Neural cell (in vitro differentiated cells): ENCODE measurements around the gene OR1F1. TPM values are rescaled to one million over a fixed set of nuclear protein-coding genes. Genes with fewer than 3 reads are reported as not detected.

Source experiments
- H2AFZ ChIP-seq: fragments of 200-600, 300-800 bp; sonication (generic), shearing (Covaris generic); 2 replicates; pipeline ENCODE4 v1.6.0; 2014; ENCODE audit warnings: low read depth, mild to moderate bottlenecking, antibody characterized with exemption, low read length, moderate library complexity
- H3F3A ChIP-seq: fragments of 200-600 bp; shearing (Covaris generic); 2 replicates; pipeline ENCODE4 v1.6.1; 2016; ENCODE audit warnings: mild to moderate bottlenecking, moderate library complexity, mixed read lengths, antibody characterized with exemption, low read length; ENCODE audit not compliant: insufficient read depth, poor library complexity, severe bottlenecking
- H3K27ac ChIP-seq: fragments of 200-600, 300-800 bp; sonication (generic), shearing (Covaris generic); 2 replicates; pipeline ENCODE4 v1.5.1; 2014; ENCODE audit warnings: mild to moderate bottlenecking, low read length, moderate library complexity
- H3K27me3 ChIP-seq: fragments of 300-800, 200-600 bp; sonication (generic), shearing (Covaris generic); 2 replicates; pipeline ENCODE4 v1.6.0; 2014; ENCODE audit warnings: mild to moderate bottlenecking, low read depth, low read length, moderate library complexity; ENCODE audit not compliant: insufficient read depth
- H3K36me3 ChIP-seq: fragments of 300-800, 200-600 bp; sonication (generic), shearing (Covaris generic); 2 replicates; pipeline ENCODE4 v1.5.1; 2014; ENCODE audit warnings: mild to moderate bottlenecking, antibody characterized with exemption, low read length, moderate library complexity; ENCODE audit not compliant: insufficient read depth
- H3K4me2 ChIP-seq: fragments of 300-800, 200-600 bp; sonication (generic), shearing (Covaris generic); 2 replicates; pipeline ENCODE4 v1.6.0; 2014; ENCODE audit warnings: mild to moderate bottlenecking, low read length
- H3K4me3 ChIP-seq: fragments of 300-800, 200-600 bp; sonication (generic), shearing (Covaris generic); 2 replicates; pipeline ENCODE4 v1.5.1; 2014; ENCODE audit warnings: mild to moderate bottlenecking, low read length, moderate library complexity
- H3K79me2 ChIP-seq: fragments of 200-600 bp; shearing (Covaris generic); replicated peaks from 2 replicates; pipeline ENCODE4 v1.6.0; 2014; ENCODE audit warnings: mild to moderate bottlenecking, low read length, moderate library complexity; ENCODE audit not compliant: insufficient read depth
- H3K9ac ChIP-seq: fragments of 300-800, 200-600 bp; sonication (generic), shearing (Covaris generic); 2 replicates; pipeline ENCODE4 v1.6.1; 2016; ENCODE audit warnings: mild to moderate bottlenecking, low read length, mixed read lengths
- H3K9me2 ChIP-seq: fragments of 200-600 bp; shearing (Covaris generic); 2 replicates; pipeline ENCODE4 v1.6.1; 2016; ENCODE audit warnings: mild to moderate bottlenecking, low read length, mixed read lengths; ENCODE audit not compliant: insufficient read depth
- H3K9me3 ChIP-seq: fragments of 200-600, 300-800 bp; sonication (generic), shearing (Covaris generic); 2 replicates; pipeline ENCODE4 v1.6.1; 2016; ENCODE audit warnings: mild to moderate bottlenecking, mixed run types, low read length, moderate library complexity, mixed read lengths
- H4K20me1 ChIP-seq: fragments of 200-600 bp; shearing (Covaris generic); 2 replicates; pipeline ENCODE4 v1.6.1; 2016; ENCODE audit warnings: mild to moderate bottlenecking, mixed run types; ENCODE audit not compliant: insufficient read depth
- CTCF ChIP-seq: fragments of 450-650 bp; IDR thresholded peaks from 2 replicates; pipeline ENCODE4 v1.5.1; 2014; ENCODE audit warnings: antibody characterized with exemption, mild to moderate bottlenecking, moderate library complexity; ENCODE audit not compliant: poor library complexity, severe bottlenecking
- EP300 ChIP-seq: fragments of 450-650 bp; conservative IDR thresholded peaks from 2 replicates; pipeline ENCODE4 v1.6.1; 2014; ENCODE audit warnings: antibody characterized with exemption, mild to moderate bottlenecking, moderate library complexity; ENCODE audit not compliant: poor library complexity, severe bottlenecking
- EZH2 ChIP-seq: fragments of 200-600, 300-800 bp; shearing (Covaris generic), sonication (generic); IDR thresholded peaks from 2 replicates; pipeline ENCODE4 v1.6.1; 2014; ENCODE audit warnings: antibody characterized with exemption, low read length, borderline replicate concordance, mild to moderate bottlenecking; ENCODE audit not compliant: insufficient read depth, poor library complexity, severe bottlenecking
- MXI1 ChIP-seq: fragments of 450-650 bp; conservative IDR thresholded peaks from 2 replicates; pipeline ENCODE4 v1.6.1; 2014; ENCODE audit warnings: antibody characterized with exemption, mild to moderate bottlenecking; ENCODE audit not compliant: poor library complexity, severe bottlenecking
- POLR2AphosphoS5 ChIP-seq: IDR thresholded peaks from 2 replicates; pipeline ENCODE4 v1.6.1; 2012
- RAD21 ChIP-seq: fragments of 450-650 bp; conservative IDR thresholded peaks from 2 replicates; pipeline ENCODE4 v1.6.1; 2014; ENCODE audit warnings: antibody characterized with exemption, mild to moderate bottlenecking, moderate library complexity
- REST ChIP-seq: IDR thresholded peaks from 2 replicates; pipeline ENCODE4 v1.6.1; 2012; ENCODE audit warnings: borderline replicate concordance
- SMC3 ChIP-seq: fragments of 450-650 bp; conservative IDR thresholded peaks from 2 replicates; pipeline ENCODE4 v1.6.1; 2014; ENCODE audit warnings: antibody characterized with exemption, mild to moderate bottlenecking, moderate library complexity; ENCODE audit not compliant: poor library complexity
- TAF1 ChIP-seq: IDR thresholded peaks from 2 replicates; pipeline ENCODE4 v1.6.1; 2012; ENCODE audit warnings: low read depth
- polyA plus RNA-seq: library from polyadenylated mRNA; depleted of rRNA; stranded (reverse); fragments of >200 nt; gene quantifications from 2 replicates; pipeline ENCODE4 v1.2.3, GENCODE V29; 2014

Gene OR1F1
- polyA plus RNA-seq, 1 donor from 2014 or later = 2.5 TPM

- no peak overlapping the region for H3K27ac ChIP-seq
- H3K4me3 ChIP-seq = no peak overlapping the region
- H3K9ac ChIP-seq = no peak overlapping the region
- H3K9me3 ChIP-seq = no peaks in the 10 kb centered on the region
- H3K4me2 ChIP-seq = no peak overlapping the region
- H3K79me2 ChIP-seq = no peaks in the 10 kb centered on the region
- H3K27me3 ChIP-seq = no peaks in the 10 kb centered on the region
- H2AFZ ChIP-seq = no peak overlapping the region
- peaks cover 6% of the 10 kb centered on the region for H3F3A ChIP-seq
- H3K36me3 ChIP-seq = no peaks in the 10 kb centered on the region
- no peaks in the 10 kb centered on the region for H4K20me1 ChIP-seq
- TF ChIP-seq CTCF (no peak), TAF1 (no peak), POLR2AphosphoS5 (no peak), RAD21 (no peak), SMC3 (no peak), REST (no peak), EZH2 (no peak), MXI1 (no peak), EP300 (no peak)
- no peaks in the 10 kb centered on the region for H3K9me2 ChIP-seq
Measured at GRCh38 chr16:3147757-3148104, 40.3 kb upstream of the OR1F1 start.

GRCh38 chr16:3148256-3149192, 39.5 kb upstream of the OR1F1 start:
- H3K4me2 ChIP-seq = no peak overlapping the region
- no peak overlapping the region for H3K27ac ChIP-seq
- H3K9me2 ChIP-seq = no peaks in the 10 kb centered on the region
- H3K79me2 ChIP-seq = no peaks in the 10 kb centered on the region
- no peaks in the 10 kb centered on the region for H3K9me3 ChIP-seq
- no peaks in the 10 kb centered on the region for H3K36me3 ChIP-seq
- no peaks in the 10 kb centered on the region for H4K20me1 ChIP-seq
- H3K4me3 ChIP-seq = no peak overlapping the region
- no peak overlapping the region for H2AFZ ChIP-seq
- peaks cover 6% of the 10 kb centered on the region for H3F3A ChIP-seq
- H3K9ac ChIP-seq = no peak overlapping the region
- TF ChIP-seq EP300 = no peak
- no peak for TF ChIP-seq MXI1
- TF ChIP-seq CTCF = no peak
- TF ChIP-seq POLR2AphosphoS5 = no peak
- TF ChIP-seq EZH2 = no peak
- TF ChIP-seq SMC3 = no peak
- no peak for TF ChIP-seq RAD21
- TF ChIP-seq REST = no peak
- H3K27me3 ChIP-seq = no peaks in the 10 kb centered on the region
